K562 (cell line): ENCODE measurements around the gene CCDC33. TPM values are rescaled to one million over a fixed set of nuclear protein-coding genes. Genes with fewer than 3 reads are reported as not detected.

ENCODE experiments used
- ATAC-seq: fragments of 200-7000 bp; cut with Tn5 transposase; 3 replicates; pipeline ENCODE4 v1.9.1; 2020; ENCODE audit warnings: moderate library complexity
- BruUV-seq: library from RNA; stranded (reverse); fragments of 400-500 nt; replicated peaks from 2 replicates; lab custom pipeline; 2021; lab: Mats Ljungman, UMichigan
- CTCF ChIA-PET: fragments of 300-600 bp; formaldehyde crosslinking; extraction: SDS; loops from one replicate; lab custom pipeline; 2021; ENCODE audit warnings: low intra/inter-chr PET ratio; lab: Yijun Ruan, JAX
- POLR2A ChIA-PET: fragments of 300-600, 350-650 bp; sonication (Branson Sonifier 250); formaldehyde crosslinking; extraction: SDS; loops from one replicate; lab custom pipeline; 2021; ENCODE audit warnings: antibody characterized with exemption, inconsistent platforms; lab: Yijun Ruan, JAX
- DNase-seq, 4 experiments: peaks; one replicate each; pipeline versions ENCODE4 v3.0.0 to v3.0.0-alpha.2; 2011 to 2018; ENCODE audit warnings: low spot score in 3 of 4, mixed read lengths in 3 of 4; ENCODE audit errors: extremely low read depth in 1 of 4
- FAIRE-seq: peaks from 2 replicates; lab custom pipeline; 2011; peaks lifted over from hg19 to GRCh38; lab: Jason Lieb, UNC
- H2AFZ ChIP-seq: 2 replicates; pipeline ENCODE4 v1.6.0; 2011; ENCODE audit warnings: low read depth, low read length, control low read depth, inconsistent platforms
- H3K27ac ChIP-seq: fragments of 200-600 bp; 3 replicates; pipeline ENCODE4 v1.8.0; 2011; ENCODE audit warnings: low read depth, mild to moderate bottlenecking, control low read depth, inconsistent platforms, low read length, moderate library complexity, mixed read lengths; ENCODE audit errors: extremely low read depth
- H3K27me3 ChIP-seq, 2 experiments: fragments of 300-600 bp in 1 of 2; 2 replicates in 1 of 2; 3 replicates in 1 of 2; pipeline versions ENCODE4 v1.6.0 to v1.8.0; 2011; ENCODE audit warnings: inconsistent platforms in 2 of 2, low read length in 2 of 2, mild to moderate bottlenecking in 1 of 2, mixed read lengths in 1 of 2, moderate library complexity in 1 of 2; ENCODE audit not compliant: control insufficient read depth in 2 of 2, insufficient read depth in 2 of 2
- H3K36me3 ChIP-seq: fragments of 300-600 bp; 3 replicates; pipeline ENCODE4 v1.8.0; 2011; ENCODE audit warnings: mild to moderate bottlenecking, low read length, inconsistent platforms; ENCODE audit not compliant: control insufficient read depth, insufficient read depth
- H3K4me1 ChIP-seq, 2 experiments: fragments of 200-600 bp in 1 of 2; replicated peaks in 1 of 2; 2 replicates in 1 of 2; 3 replicates in 1 of 2; pipeline versions ENCODE4 v1.5.1 to v1.8.0; 2011; ENCODE audit warnings: inconsistent platforms in 2 of 2, low read length in 2 of 2, mild to moderate bottlenecking in 1 of 2, mixed read lengths in 1 of 2, moderate library complexity in 1 of 2; ENCODE audit not compliant: control insufficient read depth in 2 of 2, insufficient read depth in 2 of 2
- H3K4me2 ChIP-seq: 2 replicates; pipeline ENCODE4 v1.6.1; 2011; ENCODE audit warnings: low read length, control low read depth, inconsistent platforms, mixed read lengths; ENCODE audit not compliant: insufficient read depth
- H3K4me3 ChIP-seq: fragments of 200-600 bp; sonication (generic), shearing (Covaris generic); 2 replicates; pipeline ENCODE4 v1.5.1; 2016; ENCODE audit warnings: control low read depth, inconsistent platforms
- H3K79me2 ChIP-seq: fragments of 200-600 bp; 3 replicates; pipeline ENCODE4 v1.8.0; 2011; ENCODE audit warnings: low read length, inconsistent platforms; ENCODE audit not compliant: control insufficient read depth, insufficient read depth
- H3K9ac ChIP-seq, 2 experiments: 2 replicates each; pipeline versions ENCODE4 v1.6.0 to v1.6.1; 2011; ENCODE audit warnings: low read depth in 2 of 2, low read length in 2 of 2, control low read depth in 1 of 2, inconsistent platforms in 1 of 2, mild to moderate bottlenecking in 1 of 2, mixed read lengths in 1 of 2; ENCODE audit not compliant: insufficient read depth in 1 of 2
- H3K9me1 ChIP-seq: one replicate; pipeline ENCODE4 v1.6.0; 2011; ENCODE audit warnings: inconsistent platforms, mild to moderate bottlenecking, low read length, moderate library complexity; ENCODE audit not compliant: control insufficient read depth, insufficient read depth
- H3K9me3 ChIP-seq: replicated peaks from 2 replicates; pipeline ENCODE4 v1.5.1; 2011; ENCODE audit warnings: low read depth, low read length, inconsistent platforms; ENCODE audit not compliant: control insufficient read depth, insufficient read depth
- H4K20me1 ChIP-seq: replicated peaks from 2 replicates; pipeline ENCODE4 v1.6.1; 2011; ENCODE audit warnings: low read length, inconsistent platforms, mixed read lengths; ENCODE audit not compliant: control insufficient read depth, insufficient read depth
- CBX8 ChIP-seq: fragments of 200-600 bp; sonication (generic); IDR thresholded peaks from 2 replicates; pipeline ENCODE4 v1.6.1; 2012; ENCODE audit warnings: borderline replicate concordance, mixed run types, low read depth, mild to moderate bottlenecking, moderate library complexity, mixed read lengths, low read length, control low read depth, inconsistent platforms; ENCODE audit not compliant: poor library complexity, severe bottlenecking; ENCODE audit errors: extremely low read depth
- CREBBP ChIP-seq: IDR thresholded peaks from one replicate; pipeline ENCODE4 v1.6.1; 2012; ENCODE audit warnings: low read depth, mild to moderate bottlenecking, control low read depth, inconsistent platforms, low read length
- KDM2B ChIP-seq: fragments of 250-450 bp; sonication (Bioruptor Pico); IDR thresholded peaks from 2 replicates; pipeline ENCODE4 v1.8.0; 2021; ENCODE audit warnings: mild to moderate bottlenecking, moderate library complexity
- MXI1 ChIP-seq: IDR thresholded peaks from 2 replicates; pipeline ENCODE4 v1.6.1; 2011; ENCODE audit warnings: low read depth, mild to moderate bottlenecking, improper control_type of control experiment, low read length
- PHB ChIP-seq: fragments of 250-450 bp; sonication (Bioruptor Pico); IDR thresholded peaks from 2 replicates; pipeline ENCODE4 v1.5.0; 2021
- RFX5 ChIP-seq: IDR thresholded peaks from 2 replicates; pipeline ENCODE4 v1.6.1; 2011; ENCODE audit warnings: low read depth, mild to moderate bottlenecking, improper control_type of control experiment, low read length
- WGBS: fragments of 100-300 bp; shearing (Covaris generic); methylation state at CpG from one replicate; pipeline ENCODE4 v1.1.6; 2016; ENCODE audit warnings: low coverage, mixed read lengths; ENCODE audit not compliant: insufficient coverage; ENCODE audit errors: missing lambda C conversion rate; 5-methylcytosine and 5-hydroxymethylcytosine counted together
- in situ Hi-C: fragments of 300-500 bp; cut with MboI; formaldehyde crosslinking; loops from 4 replicates; pipeline ENCODE4 v1.15.0; 2018; ENCODE audit warnings: inconsistent platforms, mixed read lengths
- intact Hi-C: fragments of 100-400 bp; cut with micrococcal nuclease; formaldehyde crosslinking; loops from 2 replicates; pipeline ENCODE4 v1.14.2; 2022
- polyA plus RNA-seq, 8 experiments: library from polyadenylated mRNA; depleted of rRNA in 4 of 8; stranded (reverse) in 5 of 8; unstranded in 3 of 8; fragments of >200 nt; fragmentation: Nextera tagmentation in 2 of 8; fragmentation: Illumina TruSeq in 1 of 8; extraction: Ambion mirVana in 2 of 8; extraction: Trizol in 1 of 8; gene quantifications; 2 replicates each; pipeline versions ENCODE4 v1.2.1 to v1.2.3, GENCODE V29; 2011 to 2014; ENCODE audit warnings: inconsistent platforms in 1 of 8, missing spikeins in 1 of 8
- total RNA-seq, 7 experiments: library from RNA; depleted of rRNA in 6 of 7; stranded (reverse); fragments of >200 nt in 6 of 7; fragmentation: Illumina TruSeq in 2 of 7; extraction: Trizol in 2 of 7; gene quantifications; 2 replicates each; pipeline versions ENCODE4 v1.2.1 to v1.2.3, GENCODE V29; 2011 to 2021; ENCODE audit warnings: low replicate concordance in 1 of 7
- TF ChIP-seq, protein P1 (sequence below): fragments of 450-650 bp; IDR thresholded peaks from 2 replicates; pipeline ENCODE4 v1.6.1; 2016; ENCODE audit warnings: mild to moderate bottlenecking
- TF ChIP-seq, protein P2 (sequence below): fragments of 250-450 bp; sonication (Bioruptor Pico); IDR thresholded peaks from 2 replicates; pipeline ENCODE4 v1.8.0; 2022; ENCODE audit warnings: inconsistent platforms, mild to moderate bottlenecking, moderate library complexity, borderline replicate concordance

CCDC33 gene
- total and polyA plus RNA-seq, 9 of the 15 experiments (the other 6 are each of a cell fraction or from before 2014, with no cell fraction given), result 0.08 to 1.1 (median 0.15) TPM; not detected in 4

DNA sequence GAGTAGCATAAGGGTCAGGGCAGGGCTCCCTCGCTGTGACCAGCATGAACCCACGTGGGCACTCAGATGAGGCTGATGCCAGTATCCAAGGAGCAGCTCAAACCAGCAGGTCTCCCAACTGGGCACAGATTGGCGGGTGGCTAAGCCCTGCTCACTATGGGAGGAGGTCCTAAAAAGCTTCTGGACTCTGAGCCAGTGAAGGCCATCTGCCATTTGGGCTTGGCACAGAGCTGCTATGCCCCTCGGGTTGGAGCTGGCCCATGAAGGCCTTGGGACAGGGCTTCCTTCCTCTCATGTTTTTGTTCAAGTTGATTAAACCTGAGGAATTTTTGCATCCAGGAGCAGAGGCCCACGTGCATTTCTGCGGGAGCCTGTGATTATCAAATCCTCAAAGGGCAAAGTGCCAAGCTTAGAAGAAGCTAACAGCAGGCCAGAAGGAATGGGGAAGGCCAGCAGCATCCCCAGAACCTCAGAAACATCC, 29.3 kb upstream of the CCDC33 start:
- no peak overlapping the region for H2AFZ ChIP-seq
- TF ChIP-seq KDM2B (CRISPR knock-in tag), result no peak
- no peak for TF ChIP-seq CBX8
- TF ChIP-seq PHB (CRISPR knock-in tag), result no peak
- no peak for TF ChIP-seq MXI1
- TF ChIP-seq RFX5, result no peak
- no peak for TF ChIP-seq CREBBP
- TF ChIP-seq, protein P1, sequence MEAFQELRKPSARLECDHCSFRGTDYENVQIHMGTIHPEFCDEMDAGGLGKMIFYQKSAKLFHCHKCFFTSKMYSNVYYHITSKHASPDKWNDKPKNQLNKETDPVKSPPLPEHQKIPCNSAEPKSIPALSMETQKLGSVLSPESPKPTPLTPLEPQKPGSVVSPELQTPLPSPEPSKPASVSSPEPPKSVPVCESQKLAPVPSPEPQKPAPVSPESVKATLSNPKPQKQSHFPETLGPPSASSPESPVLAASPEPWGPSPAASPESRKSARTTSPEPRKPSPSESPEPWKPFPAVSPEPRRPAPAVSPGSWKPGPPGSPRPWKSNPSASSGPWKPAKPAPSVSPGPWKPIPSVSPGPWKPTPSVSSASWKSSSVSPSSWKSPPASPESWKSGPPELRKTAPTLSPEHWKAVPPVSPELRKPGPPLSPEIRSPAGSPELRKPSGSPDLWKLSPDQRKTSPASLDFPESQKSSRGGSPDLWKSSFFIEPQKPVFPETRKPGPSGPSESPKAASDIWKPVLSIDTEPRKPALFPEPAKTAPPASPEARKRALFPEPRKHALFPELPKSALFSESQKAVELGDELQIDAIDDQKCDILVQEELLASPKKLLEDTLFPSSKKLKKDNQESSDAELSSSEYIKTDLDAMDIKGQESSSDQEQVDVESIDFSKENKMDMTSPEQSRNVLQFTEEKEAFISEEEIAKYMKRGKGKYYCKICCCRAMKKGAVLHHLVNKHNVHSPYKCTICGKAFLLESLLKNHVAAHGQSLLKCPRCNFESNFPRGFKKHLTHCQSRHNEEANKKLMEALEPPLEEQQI, result no peak
- TF ChIP-seq, protein P2, sequence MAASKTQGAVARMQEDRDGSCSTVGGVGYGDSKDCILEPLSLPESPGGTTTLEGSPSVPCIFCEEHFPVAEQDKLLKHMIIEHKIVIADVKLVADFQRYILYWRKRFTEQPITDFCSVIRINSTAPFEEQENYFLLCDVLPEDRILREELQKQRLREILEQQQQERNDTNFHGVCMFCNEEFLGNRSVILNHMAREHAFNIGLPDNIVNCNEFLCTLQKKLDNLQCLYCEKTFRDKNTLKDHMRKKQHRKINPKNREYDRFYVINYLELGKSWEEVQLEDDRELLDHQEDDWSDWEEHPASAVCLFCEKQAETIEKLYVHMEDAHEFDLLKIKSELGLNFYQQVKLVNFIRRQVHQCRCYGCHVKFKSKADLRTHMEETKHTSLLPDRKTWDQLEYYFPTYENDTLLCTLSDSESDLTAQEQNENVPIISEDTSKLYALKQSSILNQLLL (CRISPR knock-in tag), result no peak
- TF ChIP-seq, all 486 proteins: peak for 0
- Histone ChIP-seq H3K4me3 (no peak overlapping the region), H3K4me1 (peaks cover 11 to 18% of the 10 kb centered on the region in 2 experiments; a peak in 4 of 5 replicates), H3K9ac (no peak overlapping the region), H4K20me1 (0 out of 2 replicates have a peak, but pooled peaks cover 12% of the 10 kb centered on the region), H3K27ac (no peak overlapping the region), H3K4me2 (no peak overlapping the region), H3K36me3 (no peaks in the 10 kb centered on the region), H3K79me2 (no peaks in the 10 kb centered on the region), H3K27me3 (peaks cover 4 to 66% of the 10 kb centered on the region in 2 experiments; a peak in 4 of 5 replicates), H3K9me1 (no peaks in the 10 kb centered on the region), H3K9me3 (no peaks in the 10 kb centered on the region)
- ChIA-PET POLR2A (no interaction called here), CTCF (no interaction called here)
- intact Hi-C loops, result no loop called here
- BruUV-seq, result no TSS peak
- in situ Hi-C loops, result no loop called here
- no peak for FAIRE-seq
- 0% methylated on average over 6 of the region's 6 CpGs for WGBS
- no peak for ATAC-seq
- DNase-seq, result no peak
